ENCODE results near the gene PLXNC1.
"Not testable (repeated sequence)": the region's sequence is repeated elsewhere in the genome, so short reads cannot be mapped to it uniquely, and the experiment has no call there.

PLXNC1 gene

GRCh38 chr12:94308612-94309011, 160.2 kb downstream of the PLXNC1 start:
- no peak for DNase-seq

GRCh38 chr12:94309373-94309772, 161.0 kb downstream of the PLXNC1 start:
- DNase-seq = no peak

- DNase-seq = no peak
Observed at GRCh38 chr12:94312378-94312777, 164.0 kb downstream of the PLXNC1 start.

GRCh38 chr12:94316600-94316999, 168.2 kb downstream of the PLXNC1 start:
- not testable (repeated sequence) for DNase-seq

GRCh38 chr12:94318181-94318580, 169.8 kb downstream of the PLXNC1 start:
- no peak for DNase-seq

GRCh38 chr12:94320109-94320508, 171.7 kb downstream of the PLXNC1 start:
- DNase-seq = no peak

- DNase-seq = no peak
Observed at GRCh38 chr12:94322346-94322745, 174.0 kb downstream of the PLXNC1 start.

GRCh38 chr12:94326234-94326633, 177.9 kb downstream of the PLXNC1 start:
- no peak for DNase-seq

GRCh38 chr12:94326727-94327126, 178.3 kb downstream of the PLXNC1 start:
- no peak for DNase-seq

- DNase-seq = no peak
Observed at GRCh38 chr12:94327809-94328208, 179.4 kb downstream of the PLXNC1 start.

- DNase-seq = no peak
Observed at GRCh38 chr12:94329366-94329765, 181.0 kb downstream of the PLXNC1 start.

GRCh38 chr12:94333396-94333795, 185.0 kb downstream of the PLXNC1 start:
- no peak for DNase-seq

- DNase-seq = no peak
Observed at GRCh38 chr12:94336211-94336925, 188.0 kb downstream of the PLXNC1 start.

GRCh38 chr12:94338006-94338794, 189.8 kb downstream of the PLXNC1 start:
- DNase-seq = no peak

- no peak for DNase-seq
Observed at GRCh38 chr12:94340573-94340972, 192.2 kb downstream of the PLXNC1 start.

- DNase-seq = no peak
Observed at GRCh38 chr12:94353130-94353529, 204.8 kb downstream of the PLXNC1 start.

Data from NCI-H2171 treated with DMSO at 0.1 percent for 48 hours (cell line).